HG02678 (cell line): Measurements from ENCODE around the gene NOX5.
"Not testable (repeated sequence)": the region's sequence is repeated elsewhere in the genome, so short reads cannot be mapped to it uniquely, and the experiment has no call there.

Source experiments
- ATAC-seq: cut with Tn5 transposase; IDR thresholded peaks from one replicate; pipeline ENCODE4 v1.9.1; 2021; ENCODE audit warnings: mild to moderate bottlenecking, moderate library complexity; ENCODE audit not compliant: unreplicated experiment

NOX5 gene

GRCh38 chr15:69014454-69014853 is at the start of gene NOX5:
Gene NOX5 (plus strand): TSS chr15:69014695. CDS start chr15:69014736, 41 bp downstream.
- ATAC-seq, result no peak

DNA sequence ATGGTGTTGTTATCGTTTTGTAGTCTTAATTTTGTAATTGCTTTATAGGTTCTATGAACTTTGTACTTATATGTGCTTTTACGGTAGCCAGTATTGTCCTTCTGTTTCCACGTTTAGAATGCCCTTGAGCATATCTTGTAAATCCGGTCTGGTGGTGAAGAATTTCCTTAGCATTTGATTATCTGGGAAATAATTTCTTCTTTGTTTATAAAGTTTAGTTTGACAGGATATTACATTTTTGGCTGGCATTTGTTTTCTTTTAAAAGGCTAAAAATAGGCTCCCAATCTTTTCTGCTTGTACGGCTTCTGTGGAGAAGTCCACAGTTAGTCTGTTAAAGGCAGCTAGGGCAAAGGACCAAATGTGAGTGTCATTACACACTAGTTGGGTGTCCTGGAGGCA is 47.5 kb upstream of the NOX5 start:
- no peak for ATAC-seq

- ATAC-seq, result no peak
Measured at GRCh38 chr15:68967948-68968347, 46.5 kb upstream of the NOX5 start.

DNA sequence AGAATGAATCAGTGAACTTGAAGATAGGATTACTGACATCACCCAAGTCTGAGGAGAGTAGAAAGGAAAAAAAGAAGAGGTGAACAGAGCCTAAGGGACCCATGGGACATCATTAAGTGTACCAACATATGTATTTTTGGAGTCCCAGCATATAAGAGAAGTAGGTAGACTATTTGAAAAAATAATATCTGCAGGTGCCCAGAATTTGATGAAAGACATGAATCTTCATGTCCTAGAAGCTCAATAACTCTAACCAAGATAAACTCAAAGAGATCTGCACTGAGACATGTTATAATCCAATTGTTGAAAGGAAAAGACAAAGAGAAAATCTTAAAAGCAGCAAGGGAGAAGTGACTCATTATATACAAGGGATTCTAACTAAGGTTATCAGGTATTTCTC is 45.2 kb upstream of the NOX5 start:
- ATAC-seq, result no peak

GRCh38 chr15:68972201-68973065 is 42.1 kb upstream of the NOX5 start:
- no peak for ATAC-seq

DNA sequence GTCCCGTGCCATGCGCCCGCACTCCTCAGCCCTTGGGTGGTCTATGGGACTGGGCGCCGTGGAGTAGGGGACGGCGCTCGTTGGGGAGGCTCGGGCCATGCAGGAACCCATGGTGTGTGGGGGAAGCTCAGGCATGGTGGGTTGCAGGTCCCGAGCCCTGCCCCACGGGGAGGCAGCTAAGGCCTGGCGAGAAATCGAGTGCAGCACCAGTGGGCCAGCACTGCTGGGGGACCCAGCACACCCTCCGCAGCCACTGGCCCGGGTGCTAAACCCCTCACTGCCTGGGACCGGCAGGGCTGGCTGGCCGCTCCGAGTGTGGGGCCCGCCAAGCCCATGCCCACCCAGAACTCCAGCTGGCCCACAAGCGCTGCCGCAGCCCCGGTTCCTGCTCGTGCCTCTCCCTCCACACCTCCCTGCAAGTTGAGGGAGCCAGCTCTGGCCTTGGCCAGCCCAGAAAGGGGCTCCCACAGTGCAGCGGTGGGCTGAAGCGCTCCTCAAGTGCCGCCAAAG is 38.8 kb upstream of the NOX5 start:
- not testable (repeated sequence) for ATAC-seq

DNA sequence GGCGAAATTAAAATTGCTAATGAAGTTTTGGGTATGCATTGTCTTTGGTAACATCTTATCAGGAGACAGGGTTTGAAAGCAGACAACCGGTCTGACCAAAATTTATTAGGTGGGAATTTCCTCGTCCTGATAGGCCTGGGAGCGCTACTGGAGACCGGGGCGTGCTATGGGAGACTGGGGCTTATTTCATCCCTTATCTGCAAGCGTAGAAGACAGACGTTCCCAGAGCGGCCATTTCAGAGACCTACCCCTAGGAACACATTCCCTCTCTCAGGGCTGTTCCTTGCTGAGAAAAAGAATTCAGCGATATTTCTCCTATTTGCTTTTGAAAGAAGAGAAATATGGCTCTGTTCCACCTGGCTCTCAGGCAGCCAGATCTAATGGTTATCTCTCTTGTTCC is 37.1 kb upstream of the NOX5 start:
- not testable (repeated sequence) for ATAC-seq

GRCh38 chr15:68979006-68979405 is 35.5 kb upstream of the NOX5 start:
- no peak for ATAC-seq

- ATAC-seq, result no peak
Measured at GRCh38 chr15:68979816-68980215, 34.7 kb upstream of the NOX5 start.

DNA sequence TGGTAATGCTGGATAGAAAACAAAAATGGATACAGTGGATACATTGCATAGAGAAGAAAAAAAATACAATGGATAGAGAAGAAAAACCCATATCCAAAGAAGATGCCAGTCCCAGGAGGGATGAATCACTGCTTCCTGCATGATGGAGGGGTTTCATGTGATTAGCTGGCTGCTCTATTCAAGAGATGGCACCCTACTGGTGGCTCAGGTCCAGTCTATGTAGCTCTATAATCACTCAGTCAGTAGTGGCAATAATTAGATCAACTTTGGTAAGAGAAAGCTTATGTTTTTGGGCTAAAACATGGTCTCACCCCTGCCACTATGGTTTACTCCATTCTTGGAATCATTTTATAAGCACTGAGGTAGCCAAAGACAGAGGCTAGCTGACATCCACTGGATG is 33.7 kb upstream of the NOX5 start:
- no peak for ATAC-seq

DNA sequence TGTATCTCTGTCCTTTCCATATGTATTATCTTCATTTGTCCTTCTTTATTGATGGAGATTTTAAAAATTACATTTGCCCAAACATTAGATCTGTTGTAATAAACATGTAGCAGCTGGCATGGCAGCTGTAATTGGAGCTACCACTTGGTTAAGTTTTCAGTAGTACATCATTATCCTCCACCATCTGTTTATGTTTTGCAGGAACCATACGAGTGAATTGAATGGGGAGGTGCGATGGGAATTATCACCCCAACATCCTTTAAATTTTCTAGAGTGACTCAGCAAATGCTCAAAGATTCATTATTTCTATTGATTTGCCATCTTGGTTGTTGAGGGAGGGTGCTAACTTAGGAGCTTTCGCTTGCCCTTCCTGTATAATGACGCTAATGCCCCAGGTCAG is 32.6 kb upstream of the NOX5 start:
- ATAC-seq, result no peak

DNA sequence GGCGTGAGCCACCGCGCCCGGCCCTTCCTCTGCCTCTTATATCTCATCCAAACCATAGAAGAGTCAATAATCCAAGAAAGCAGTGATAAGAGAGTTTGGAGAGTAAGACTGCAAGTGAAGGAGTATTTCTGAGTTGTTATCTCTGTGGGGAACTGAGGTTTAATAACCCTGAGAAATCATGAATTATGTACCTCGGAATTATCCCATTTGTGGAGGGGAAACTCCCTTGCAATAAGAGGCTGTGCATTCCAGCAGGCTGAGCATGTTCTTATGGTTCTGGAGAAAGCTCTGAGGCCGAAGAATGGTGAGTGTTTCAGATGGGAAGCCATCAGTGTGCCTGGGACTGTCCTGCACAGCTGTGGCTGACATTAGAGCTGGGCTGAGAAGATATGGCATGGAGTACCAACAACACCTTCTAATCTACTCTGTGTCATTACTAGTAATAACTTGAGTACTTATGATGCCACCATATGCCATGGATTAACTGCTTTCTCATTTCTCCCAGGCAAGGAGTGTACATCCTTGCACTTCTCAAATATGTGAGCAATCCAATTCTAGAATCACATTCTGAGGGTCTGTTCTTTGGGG is 31.4 kb upstream of the NOX5 start:
- no peak for ATAC-seq

GRCh38 chr15:68983961-68984481 is 30.5 kb upstream of the NOX5 start:
- no peak for ATAC-seq

DNA sequence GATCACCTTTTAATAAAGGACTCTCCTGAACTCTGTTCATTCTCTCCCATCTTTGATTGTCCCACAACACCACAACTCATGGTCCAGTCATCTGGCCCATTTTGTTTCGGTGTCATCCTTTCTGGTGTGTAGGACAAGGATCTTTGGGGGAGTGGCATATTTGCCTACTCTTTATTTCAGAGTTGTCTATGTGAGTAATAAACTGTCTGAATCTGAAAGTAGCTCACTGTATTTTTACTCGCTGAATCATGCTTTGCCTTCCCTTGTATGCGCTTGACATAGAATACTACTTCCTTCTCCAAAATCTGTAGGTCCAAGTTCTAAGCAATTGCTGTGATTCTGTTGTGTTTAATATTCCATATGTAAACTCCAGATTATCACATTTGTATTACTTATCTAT is 29.9 kb upstream of the NOX5 start:
- no peak for ATAC-seq

DNA sequence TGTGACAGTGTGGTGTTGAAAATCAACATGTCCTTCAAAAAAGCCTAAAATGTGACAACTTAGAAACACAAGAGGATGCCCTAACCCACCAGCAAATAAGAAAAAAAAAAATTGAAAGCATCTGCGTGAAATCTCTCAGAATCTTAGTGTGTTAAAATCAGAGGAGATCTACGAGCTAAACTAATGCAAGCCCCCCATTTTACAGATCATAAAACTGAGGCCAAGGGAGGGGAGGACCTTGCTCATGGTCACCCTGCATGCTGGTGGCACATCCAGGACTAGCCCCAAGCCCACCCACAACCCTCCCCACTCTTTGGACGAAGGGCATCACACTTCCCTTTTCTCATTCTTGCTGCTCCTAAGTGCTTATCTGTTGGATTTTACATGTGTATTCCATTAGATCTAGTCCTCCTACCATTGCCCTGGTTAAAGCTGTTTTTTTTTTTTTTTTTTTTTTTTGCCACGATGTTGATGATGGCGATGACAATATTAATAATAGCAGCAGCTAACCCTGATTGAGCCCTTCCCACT is 29.1 kb upstream of the NOX5 start:
- no peak for ATAC-seq

- no peak for ATAC-seq
Measured at GRCh38 chr15:68986322-68986721, 28.2 kb upstream of the NOX5 start.

GRCh38 chr15:68987120-68987519 is 27.4 kb upstream of the NOX5 start:
- ATAC-seq, result no peak

DNA sequence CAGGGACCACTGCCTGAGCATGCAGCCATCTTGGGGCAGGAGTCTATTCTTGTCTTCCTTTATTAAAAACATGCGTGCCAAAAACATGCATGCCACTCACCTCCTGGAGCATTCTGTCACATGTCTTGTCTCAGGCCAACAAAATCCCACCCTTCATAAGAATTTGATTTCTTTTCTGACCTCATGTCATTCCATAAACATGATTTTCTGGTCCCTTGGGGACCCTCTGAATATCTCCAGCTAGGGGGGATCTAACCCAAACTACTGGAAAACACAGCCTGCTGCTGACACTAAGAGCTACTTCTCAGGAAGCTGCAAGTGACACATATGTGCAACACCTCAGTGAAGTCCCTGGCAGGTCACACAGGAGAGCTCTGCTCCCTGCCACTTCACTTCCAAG is 26.8 kb upstream of the NOX5 start:
- no peak for ATAC-seq

DNA sequence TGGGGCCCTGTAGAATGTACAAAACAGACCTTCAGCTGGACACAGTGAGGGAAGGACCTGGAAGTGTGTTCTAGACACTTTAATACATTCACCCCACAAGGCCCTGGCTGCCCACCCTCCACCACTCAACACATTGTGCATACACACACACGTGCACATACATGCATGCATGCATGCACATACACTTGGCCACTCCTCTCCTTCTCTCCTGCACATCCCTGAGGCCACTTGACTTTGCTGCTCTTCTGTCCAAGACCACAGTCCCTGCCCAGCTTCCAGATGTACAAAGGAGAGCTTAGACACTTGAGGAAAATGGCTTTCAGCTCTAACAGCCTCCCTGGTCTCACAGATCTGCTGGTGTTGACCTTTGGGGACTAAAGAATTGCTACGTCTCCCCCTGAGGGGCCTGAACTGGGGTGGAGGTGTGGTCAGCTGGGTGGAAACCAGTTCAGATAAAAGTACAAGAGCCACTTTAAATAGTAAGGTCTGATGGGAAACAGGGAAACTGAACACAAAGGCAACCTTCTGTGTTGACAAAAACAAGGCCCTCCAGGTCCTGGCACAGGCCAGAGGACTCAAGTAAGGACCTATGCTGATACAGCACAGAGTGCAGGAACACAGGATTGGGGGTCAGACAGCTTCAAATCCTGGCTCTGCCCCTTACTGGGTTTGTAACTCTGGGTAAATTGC is 24.8 kb upstream of the NOX5 start:
- ATAC-seq, result no peak

DNA sequence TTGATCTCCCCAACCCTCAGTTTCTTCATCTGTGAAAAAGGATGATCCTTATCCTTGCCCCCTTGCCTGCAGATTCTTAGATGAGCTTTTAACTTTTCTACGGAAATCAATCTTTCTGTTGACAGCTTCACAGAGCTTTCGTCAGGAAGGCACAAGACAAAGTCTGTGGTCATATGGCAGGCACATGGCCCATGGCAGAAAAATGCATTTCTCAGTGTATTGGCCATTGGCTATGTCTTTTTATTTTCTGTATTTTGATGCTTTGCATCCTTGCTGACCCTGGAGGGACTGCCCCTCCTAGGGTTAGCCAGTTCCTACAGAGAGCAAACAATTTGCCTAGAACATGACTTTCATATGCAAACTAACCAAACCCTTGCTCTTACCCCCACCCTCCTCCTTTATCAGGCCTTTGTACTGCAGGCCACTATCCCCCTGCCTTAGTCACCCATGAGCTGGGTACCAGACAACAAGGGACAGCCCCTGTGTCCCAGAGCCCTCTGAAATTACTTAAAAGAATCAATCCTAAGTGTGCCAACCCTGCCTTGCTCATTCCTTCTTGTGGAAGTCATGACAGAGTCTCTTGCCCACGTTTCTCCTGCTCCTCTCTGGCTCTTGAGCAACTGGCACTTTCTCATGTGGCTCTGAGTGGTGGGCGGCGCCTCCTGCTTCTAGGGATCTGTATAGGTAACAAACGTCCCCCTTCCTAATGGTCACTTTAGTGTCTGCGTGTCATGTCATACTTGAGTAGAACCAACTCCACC is 24.1 kb upstream of the NOX5 start:
- no peak for ATAC-seq
